ENCODE results near the gene AZU1.
"Not testable (repeated sequence)": the region's sequence is repeated elsewhere in the genome, so short reads cannot be mapped to it uniquely, and the experiment has no call there.

- TF ChIP-seq POLR2A (IDR thresholded peaks at IDR 0.05); CTCF (IDR thresholded peaks at IDR 0.05 in 4 of 5, conservative IDR thresholded peaks at IDR 0.05 in 1 of 5): not testable (repeated sequence)
These were observed 15.2 kb downstream of the AZU1 start for GRCh38 chr19:842802-843179.

Measured in gastrocnemius medialis (tissue), 4 donors.